ENCODE results near the gene RUNX3.

RUNX3 gene

GRCh38 chr1:24927988-24928688 is 1.9 kb downstream of the RUNX3 start:
- no peak for DNase-seq

GRCh38 chr1:24927473-24927872 is 2.6 kb downstream of the RUNX3 start:
- DNase-seq, result no peak

DNA sequence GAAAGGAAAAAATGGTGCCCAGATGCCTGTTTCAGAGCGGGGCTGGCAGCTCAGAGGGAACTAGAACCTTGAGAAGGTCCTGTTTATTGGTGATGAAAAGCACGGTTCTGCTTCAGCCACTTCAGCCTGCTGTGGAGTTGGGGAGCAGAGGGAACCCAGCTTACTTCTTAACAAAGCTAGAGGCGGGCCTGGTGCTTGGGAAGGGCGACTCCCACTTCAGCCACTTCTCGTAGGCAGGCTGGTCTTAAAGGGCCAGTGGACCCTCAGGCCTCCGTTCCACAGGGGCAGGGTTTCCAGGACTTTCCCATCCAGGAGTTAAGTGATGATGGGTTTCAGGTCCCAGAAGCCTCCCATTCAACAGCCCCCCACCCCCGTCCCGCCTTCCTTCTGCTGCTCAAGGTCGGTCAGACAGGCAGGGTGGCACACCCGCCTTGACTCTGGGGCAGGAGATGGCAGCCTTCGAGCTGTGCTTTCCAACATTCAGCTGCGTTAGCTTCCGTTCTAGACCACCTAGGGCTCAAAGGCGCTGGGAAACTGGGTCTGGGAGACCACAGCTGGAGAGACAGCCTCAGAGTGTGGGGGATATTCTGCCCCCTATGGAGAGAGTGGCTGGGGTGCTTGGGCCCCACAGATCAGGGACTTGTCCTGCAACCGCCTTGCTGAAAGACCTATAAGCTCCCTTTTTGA is 3.4 kb downstream of the RUNX3 start:
- no peak for DNase-seq

GRCh38 chr1:24925963-24926362 is 4.1 kb downstream of the RUNX3 start:
- no peak for DNase-seq

DNA sequence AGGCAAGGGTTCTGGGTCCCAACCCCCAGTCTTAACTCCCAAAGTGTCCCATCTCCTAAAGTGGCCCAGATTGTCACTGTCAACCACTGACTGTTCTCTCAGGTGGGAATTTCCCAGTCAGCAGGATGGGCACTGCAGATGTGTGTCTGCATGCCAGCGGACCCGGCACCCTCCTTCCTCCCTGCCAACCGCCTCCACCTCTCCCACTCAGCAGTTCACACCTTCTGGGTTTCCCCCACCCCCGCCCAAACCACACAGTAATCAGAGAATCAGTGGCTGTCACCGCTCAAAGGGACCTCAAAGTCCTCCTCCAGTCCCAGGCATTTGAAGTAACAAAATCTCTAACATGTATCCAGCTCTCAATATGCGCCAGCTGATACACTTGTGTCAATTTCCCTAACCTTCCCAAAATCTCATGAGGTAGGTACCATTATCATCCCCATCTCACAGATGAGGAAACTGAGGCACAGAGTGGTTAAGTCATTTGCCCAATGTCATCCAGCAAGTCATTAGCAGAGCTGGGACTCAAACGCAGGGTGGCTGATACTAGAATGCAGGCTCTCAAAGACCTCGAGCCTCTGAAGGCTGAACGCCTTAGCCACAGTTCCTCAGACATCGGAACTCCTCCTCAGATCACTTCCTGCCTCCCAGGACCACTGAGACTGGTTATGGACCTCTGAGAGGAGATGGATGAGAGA is 4.8 kb downstream of the RUNX3 start:
- peak; percentile 84 to 90 for DNase-seq

DNA sequence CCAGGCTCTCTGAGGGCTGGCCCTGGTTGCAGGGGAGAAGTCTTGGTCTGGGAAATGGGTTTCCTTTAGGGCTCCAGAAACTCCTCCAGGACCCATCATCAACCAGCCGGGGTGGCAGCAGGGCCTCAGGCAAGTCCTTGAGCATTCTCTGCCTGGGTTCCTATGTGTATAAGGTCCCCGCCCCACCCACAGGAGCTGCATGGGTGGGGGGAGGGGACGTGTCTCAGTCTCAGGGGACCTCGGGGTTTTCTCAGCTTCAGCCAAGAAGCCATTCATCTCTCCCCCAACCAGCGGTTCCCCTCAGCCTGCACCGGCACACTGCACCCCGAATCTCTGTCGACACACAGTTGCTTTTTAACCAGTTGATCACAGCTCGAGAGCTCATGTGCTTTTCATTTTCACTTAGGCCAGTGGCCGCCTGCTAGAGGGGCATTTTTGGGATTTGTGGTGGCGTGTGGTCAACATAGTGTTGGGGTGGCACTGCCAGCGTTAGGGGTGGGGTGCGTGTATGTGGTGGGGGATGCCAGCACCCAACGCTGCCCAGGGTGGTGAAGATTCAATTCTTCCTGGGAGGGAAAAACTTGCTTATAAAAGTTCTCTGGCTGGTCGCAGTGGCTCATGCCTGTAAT is 6.5 kb downstream of the RUNX3 start:
- DNase-seq, result no peak

GRCh38 chr1:24921938-24922662 is 8.0 kb downstream of the RUNX3 start:
- DNase-seq, result no peak

DNA sequence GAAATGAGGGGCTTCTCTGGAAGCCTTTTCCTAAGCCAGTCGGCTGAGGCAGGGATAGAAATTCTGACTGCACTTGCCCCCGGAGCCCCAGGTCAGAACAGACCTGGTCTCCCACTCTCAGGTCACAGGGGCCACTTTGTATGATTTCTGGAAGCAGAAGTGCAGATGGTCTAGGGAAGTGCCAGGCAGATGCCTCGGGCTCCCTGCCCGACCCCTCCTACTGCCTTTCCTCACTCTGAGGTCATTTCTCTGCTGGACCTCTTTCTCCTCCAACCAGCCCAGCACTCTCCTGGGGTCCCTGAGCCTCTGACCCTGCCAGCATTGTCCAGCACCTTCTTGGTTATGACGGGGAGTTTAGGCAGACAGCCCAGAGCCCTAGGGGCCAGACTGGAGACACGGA is 8.7 kb downstream of the RUNX3 start:
- no peak for DNase-seq

- DNase-seq, result no peak
These were observed 9.5 kb downstream of the RUNX3 start for GRCh38 chr1:24920533-24920925.

GRCh38 chr1:24919791-24920532 is 10.1 kb downstream of the RUNX3 start:
- DNase-seq, result peak; percentile 49 to 54

DNA sequence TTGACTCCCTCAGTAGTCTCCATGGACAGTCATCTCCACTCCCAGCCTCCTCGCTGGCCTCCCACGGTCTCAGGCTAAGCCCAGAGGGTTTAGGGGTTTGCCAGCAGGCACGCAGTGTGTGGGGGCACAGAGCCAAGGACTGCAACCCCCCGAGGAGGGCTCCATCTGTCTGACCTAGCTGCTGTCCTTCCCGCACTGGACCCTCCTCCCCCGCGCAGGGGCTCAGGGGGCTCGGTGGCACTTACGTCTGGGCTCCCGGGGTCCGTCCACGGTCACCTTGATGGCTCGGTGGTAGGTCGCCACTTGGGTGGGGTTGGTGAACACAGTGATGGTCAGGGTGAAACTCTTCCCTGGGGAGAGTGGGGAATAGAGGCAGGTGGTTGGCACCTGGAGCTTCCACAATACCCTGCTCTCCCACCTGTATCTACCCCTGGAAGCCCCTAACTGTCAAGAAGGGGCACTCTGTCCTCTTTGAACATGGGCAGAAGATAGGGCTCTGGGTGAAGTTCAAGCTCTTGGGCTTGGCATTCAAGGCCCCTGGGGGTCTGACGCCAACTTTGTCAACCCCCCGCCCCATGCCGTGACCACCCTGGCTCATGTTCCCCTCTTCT is 11.0 kb downstream of the RUNX3 start:
- DNase-seq, result no peak

GRCh38 chr1:24918370-24918769 is 11.7 kb downstream of the RUNX3 start:
- DNase-seq, result no peak

DNA sequence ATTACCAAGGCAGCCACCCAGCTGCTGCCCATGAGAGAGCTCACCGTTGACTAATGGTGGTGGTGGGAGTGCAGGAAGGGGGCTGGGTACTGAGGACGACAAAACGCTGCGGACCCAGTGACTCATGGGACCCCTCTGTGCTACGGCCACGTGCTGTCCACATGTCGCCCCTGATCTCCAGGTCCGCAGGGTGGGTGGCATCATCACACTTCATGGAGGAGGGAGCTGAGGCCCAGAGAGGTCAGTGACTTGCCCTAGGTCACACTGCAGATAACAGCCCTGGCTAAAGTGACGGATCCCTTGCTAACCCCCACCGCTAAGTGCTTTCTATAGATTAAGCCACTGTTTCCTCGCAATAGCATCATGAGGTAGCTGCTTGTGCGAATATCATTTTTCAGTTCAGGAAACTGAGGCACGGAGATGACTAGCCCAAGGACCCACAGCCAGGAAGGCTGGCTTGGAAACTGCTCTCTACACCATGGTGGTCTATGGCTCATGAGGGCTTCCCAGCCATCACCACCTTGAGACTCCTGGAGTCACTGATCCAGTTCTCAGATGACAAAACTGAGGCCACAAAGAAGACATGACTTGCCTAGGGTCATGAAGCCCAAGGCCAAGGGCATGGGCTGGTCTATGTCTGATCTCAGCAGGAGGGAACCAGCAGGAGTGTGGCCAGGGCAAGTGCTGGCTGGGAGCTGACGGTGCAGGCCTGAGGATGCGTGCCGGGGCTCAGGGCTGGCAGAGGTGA is 12.6 kb downstream of the RUNX3 start:
- DNase-seq, result no peak

DNA sequence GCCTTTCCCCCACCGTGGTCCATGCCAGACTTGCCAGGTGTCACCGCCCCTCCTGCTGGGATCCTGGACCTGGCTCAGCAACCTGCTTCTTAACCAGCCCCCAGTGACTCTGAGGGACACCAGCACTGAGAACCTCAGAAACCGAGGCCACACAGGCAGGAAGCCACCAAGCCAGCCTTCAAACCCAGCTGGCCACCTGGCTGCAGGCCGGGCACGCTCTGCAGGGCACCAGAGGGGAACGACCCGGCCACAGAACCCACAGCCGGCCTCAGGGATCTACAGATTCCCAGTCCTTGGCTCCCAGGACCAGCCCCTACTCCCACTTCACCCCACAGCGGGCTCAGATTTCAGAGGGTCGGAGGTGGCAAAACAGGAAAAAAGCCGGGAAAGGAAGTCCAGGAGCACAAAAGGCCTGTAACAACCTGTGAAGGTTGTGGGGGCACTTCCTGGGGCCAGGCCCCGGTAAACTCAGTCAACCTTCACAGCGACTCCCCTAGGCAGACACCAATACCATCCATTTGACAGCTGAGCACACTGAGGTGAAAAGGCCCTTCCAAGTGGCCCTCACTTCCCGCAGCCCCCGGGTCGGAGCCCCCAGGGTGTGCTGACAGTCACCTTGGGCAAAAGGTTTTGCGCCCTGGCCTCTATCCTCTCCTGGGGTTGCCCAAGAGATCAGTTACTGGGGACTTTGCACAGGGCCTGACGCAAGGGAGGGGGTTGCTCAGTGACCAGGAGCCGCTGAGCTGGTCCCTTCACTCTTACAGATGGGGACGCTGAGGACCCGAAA is 14.1 kb downstream of the RUNX3 start:
- DNase-seq, result no peak

- DNase-seq, result no peak
These were observed 15.6 kb downstream of the RUNX3 start for GRCh38 chr1:24914226-24915069.

- no peak for DNase-seq
These were observed 16.4 kb downstream of the RUNX3 start for GRCh38 chr1:24913616-24914225.

GRCh38 chr1:24913274-24913604 is 16.8 kb downstream of the RUNX3 start:
- DNase-seq, result no peak

DNA sequence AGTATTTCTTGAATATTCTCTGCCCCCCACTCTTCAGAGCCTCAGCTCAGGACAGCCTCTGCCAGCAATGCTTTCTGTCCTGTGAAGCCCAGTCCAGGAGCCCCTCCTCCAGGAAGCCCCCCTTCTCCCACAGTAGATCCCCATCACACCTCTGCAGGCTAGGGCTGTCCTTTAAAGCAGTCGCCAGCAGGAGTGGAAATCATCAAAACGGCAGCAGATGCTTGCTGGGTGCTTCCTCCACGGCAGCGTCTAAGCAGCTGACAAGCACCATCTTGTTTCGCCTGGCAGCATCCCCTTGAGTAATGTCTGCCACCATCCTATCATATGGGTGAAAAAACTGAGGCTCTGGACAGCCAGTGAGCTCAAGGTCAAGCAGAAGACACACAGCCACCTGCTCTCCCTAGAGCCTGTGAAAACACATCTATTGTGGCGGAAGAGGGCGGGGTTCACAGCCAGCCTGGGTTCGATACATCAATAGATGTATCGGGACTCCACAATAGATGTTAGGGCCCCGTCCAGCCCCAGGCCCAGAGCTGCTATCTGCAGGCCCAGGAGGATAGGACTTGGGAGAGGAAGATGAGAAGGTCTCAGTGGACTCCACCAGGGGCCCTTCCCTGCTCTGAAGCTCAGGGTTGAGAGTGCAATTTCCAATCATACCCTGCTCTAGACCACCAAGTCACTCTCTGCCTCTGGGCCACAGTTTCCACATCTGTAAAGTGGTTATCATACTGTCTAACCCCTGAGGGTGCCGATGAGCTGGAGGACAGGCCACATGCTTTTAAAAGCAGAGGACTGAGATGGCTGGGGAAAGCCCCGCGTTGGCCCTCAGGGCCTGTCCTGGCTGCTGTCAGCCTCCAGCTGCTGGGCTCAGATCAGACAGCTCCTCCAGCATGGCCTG is 17.5 kb downstream of the RUNX3 start:
- DNase-seq, result no peak

Data from activated CD4-positive, alpha-beta T cell treated with anti-CD3 and anti-CD28 coated beads, Interleukin-2, amount 50 U/mL, for 4 hours (primary cell).